GM21619 (cell line): ENCODE measurements around the gene COL2A1.
"Not testable (repeated sequence)": the region's sequence is repeated elsewhere in the genome, so short reads cannot be mapped to it uniquely, and the experiment has no call there.

Source experiments
- ATAC-seq: cut with Tn5 transposase; IDR thresholded peaks from one replicate; pipeline ENCODE4 v1.9.1; 2021; ENCODE audit not compliant: unreplicated experiment

The COL2A1 gene

GRCh38 chr12:47978598-47978873 lies 25.7 kb downstream of the COL2A1 start:
- no peak for ATAC-seq

GRCh38 chr12:47977772-47978597 lies 26.3 kb downstream of the COL2A1 start:
- ATAC-seq = no peak

- ATAC-seq = no peak
These were observed 27.1 kb downstream of the COL2A1 start for GRCh38 chr12:47977046-47977771.

- ATAC-seq = no peak
These were observed 28.5 kb downstream of the COL2A1 start for GRCh38 chr12:47975816-47976215.

- no peak for ATAC-seq
These were observed 29.1 kb downstream of the COL2A1 start for GRCh38 chr12:47975036-47975620.

GRCh38 chr12:47973870-47974269 lies 30.4 kb downstream of the COL2A1 start:
- ATAC-seq = no peak

- no peak for ATAC-seq
These were observed 31.4 kb downstream of the COL2A1 start for GRCh38 chr12:47972895-47973294.

GRCh38 chr12:47970843-47971242 lies 33.4 kb downstream of the COL2A1 start:
- no peak for ATAC-seq

GRCh38 chr12:47969845-47970244 lies 34.4 kb downstream of the COL2A1 start:
- no peak for ATAC-seq

- ATAC-seq = no peak
These were observed 36.6 kb downstream of the COL2A1 start for GRCh38 chr12:47967461-47968321.

- no peak for ATAC-seq
These were observed 38.7 kb downstream of the COL2A1 start for GRCh38 chr12:47965581-47965980.

GRCh38 chr12:47964106-47964728 lies 40.1 kb downstream of the COL2A1 start:
- no peak for ATAC-seq

- ATAC-seq = peak; percentile 90
These were observed 40.8 kb downstream of the COL2A1 start, which contains the start of gene TMEM106C for GRCh38 chr12:47963340-47964040. Gene TMEM106C (plus strand): TSS chr12:47963596. CDS start chr12:47964237, 641 bp downstream.

GRCh38 chr12:47962198-47962597 lies 42.1 kb downstream of the COL2A1 start:
- no peak for ATAC-seq

GRCh38 chr12:47957671-47958070 lies 46.6 kb downstream of the COL2A1 start:
- ATAC-seq = not testable (repeated sequence)

GRCh38 chr12:47955059-47955458 lies 49.2 kb downstream of the COL2A1 start:
- no peak for ATAC-seq

- ATAC-seq = no peak
These were observed 49.7 kb downstream of the COL2A1 start for GRCh38 chr12:47954467-47955045.

- no peak for ATAC-seq
These were observed 50.2 kb downstream of the COL2A1 start for GRCh38 chr12:47954058-47954457.

- ATAC-seq = no peak
These were observed 53.3 kb downstream of the COL2A1 start for GRCh38 chr12:47950856-47951468.
